Measurements from ENCODE around the gene VPS26B.
"Not testable (repeated sequence)": the region's sequence is repeated elsewhere in the genome, so short reads cannot be mapped to it uniquely, and the experiment has no call there.

VPS26B gene

GRCh38 chr11:134260983-134261382 lies 36.5 kb downstream of the VPS26B start:
- FAIRE-seq = no peak

DNA sequence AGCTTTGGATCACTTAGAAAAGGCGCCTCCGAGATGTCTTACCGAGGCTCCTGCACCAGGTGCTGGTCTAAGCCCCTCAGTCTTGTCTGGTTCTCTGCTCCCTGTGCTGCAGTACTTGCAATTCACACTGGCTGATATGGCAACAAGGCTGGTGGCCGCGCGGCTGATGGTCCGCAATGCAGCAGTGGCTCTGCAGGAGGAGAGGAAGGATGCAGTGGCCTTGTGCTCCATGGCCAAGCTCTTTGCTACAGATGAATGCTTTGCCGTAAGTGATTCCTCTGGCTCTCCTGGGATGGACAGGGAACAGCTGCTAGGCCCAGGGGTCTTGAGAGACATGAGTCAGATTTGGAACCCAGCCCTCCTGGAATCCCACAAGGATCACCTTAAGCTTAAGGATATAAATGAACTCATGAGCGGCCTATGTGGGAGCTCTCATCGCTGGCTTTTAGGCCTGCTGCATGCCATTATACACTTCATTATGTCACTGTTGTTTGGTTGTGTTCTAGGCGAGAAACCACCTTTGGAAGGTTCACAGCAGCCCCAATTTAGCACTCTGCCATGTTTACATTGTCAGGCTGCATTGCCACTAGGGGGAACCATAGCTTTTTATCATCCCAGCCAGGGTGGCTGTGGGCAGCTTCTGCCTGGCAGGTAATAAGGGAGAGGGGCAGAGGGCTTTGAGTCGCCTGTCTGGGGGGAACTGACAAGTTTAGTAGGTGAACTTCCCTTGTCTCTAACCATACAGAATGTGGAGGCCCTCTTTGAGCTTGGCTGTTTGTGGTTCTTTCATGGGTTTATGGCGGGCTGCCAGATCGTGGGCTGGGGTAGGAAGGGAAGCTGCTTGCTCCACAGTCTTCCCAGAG lies 37.4 kb downstream of the VPS26B start:
- FAIRE-seq = no peak

GRCh38 chr11:134264966-134265764 lies 40.7 kb downstream of the VPS26B start:
- FAIRE-seq = no peak

DNA sequence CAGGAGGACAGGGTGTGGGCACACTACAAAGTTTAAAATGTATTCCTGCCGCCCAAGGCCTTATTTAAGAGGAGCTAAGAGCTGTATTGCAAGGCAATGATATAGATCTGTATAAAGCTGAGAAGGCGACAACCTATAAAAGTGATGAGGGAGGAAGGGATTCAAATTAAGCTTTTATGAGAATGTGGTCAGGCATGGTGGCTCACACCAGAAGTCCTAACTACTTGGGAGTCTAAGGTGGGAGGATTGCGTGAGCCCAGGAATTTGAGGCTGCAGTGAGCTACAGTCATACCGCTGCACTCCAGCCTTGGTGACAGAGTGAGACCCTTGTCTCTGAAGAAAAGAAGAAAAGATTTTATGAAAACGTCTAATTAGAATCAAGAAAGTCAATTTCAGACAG lies 42.0 kb downstream of the VPS26B start:
- FAIRE-seq = no peak

GRCh38 chr11:134266841-134267251 lies 42.4 kb downstream of the VPS26B start:
- no peak for FAIRE-seq

DNA sequence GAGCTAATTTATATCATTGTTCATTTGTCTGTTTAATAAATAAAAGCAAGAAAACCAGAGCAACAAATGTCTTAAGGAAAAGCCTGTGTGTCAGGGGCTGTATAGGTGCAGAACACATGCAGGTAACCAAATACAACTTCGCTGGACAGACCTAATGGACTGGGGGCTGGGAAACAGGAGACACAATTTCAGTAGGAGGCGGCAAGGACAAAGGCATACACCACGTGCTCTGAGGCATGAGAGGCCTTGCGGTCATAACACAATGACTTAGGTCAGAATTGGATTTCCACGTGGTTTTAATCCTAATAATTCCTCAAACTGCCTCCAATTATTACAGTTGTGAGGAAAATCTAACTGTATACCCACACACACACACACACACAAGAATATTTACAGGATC lies 43.0 kb downstream of the VPS26B start:
- FAIRE-seq = no peak

DNA sequence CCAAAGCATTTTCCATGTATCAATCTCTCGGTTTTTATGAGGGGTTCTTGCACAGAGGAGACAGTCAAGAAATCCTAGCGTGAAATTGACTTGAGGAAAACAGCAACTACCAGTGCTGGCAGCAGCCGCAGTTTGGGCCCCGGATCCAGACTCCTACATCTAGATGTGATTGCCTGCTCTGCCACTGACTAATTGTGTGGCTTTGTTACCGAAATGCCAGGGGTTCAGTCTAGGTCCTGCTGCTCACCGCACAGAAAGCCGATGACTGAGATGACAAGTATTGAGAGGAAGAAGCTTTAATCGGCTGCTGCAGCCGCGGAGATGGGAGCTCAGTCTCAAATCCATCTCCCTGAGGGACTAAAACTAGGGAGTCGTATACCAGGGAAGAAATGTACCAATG lies 43.5 kb downstream of the VPS26B start:
- no peak for FAIRE-seq

GRCh38 chr11:134270250-134270714 lies 45.8 kb downstream of the VPS26B start:
- no peak for FAIRE-seq

- no peak for FAIRE-seq
Measured at GRCh38 chr11:134271978-134272377, 47.5 kb downstream of the VPS26B start.

GRCh38 chr11:134272381-134273316 lies 48.2 kb downstream of the VPS26B start:
- FAIRE-seq = no peak

DNA sequence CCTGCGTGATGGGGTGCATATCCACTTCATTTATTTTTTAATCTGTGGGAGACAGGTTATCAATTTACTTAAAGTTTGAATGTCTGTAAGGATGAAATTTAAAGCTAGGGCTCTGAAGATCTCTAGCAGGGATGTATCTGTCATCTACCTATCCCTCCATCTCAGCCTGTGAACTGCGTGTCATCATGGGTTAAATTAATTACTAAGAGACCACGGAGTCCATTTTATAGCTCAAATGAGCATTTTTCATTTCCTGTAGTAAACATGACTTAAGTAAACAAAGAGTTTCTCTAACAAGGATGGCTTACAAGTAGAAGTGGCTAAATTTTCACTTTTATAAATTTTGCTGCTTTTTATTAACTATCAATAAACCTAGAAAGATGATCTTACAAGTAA lies 48.8 kb downstream of the VPS26B start:
- no peak for FAIRE-seq

GRCh38 chr11:134275188-134275533 lies 50.7 kb downstream of the VPS26B start:
- FAIRE-seq = no peak

- no peak for FAIRE-seq
Measured at GRCh38 chr11:134275534-134276395, 51.3 kb downstream of the VPS26B start, which contains the start of gene GLB1L3. TSS of gene GLB1L3 (plus strand) at chr11:134276379. CDS start at chr11:134276741, 362 bp downstream.

DNA sequence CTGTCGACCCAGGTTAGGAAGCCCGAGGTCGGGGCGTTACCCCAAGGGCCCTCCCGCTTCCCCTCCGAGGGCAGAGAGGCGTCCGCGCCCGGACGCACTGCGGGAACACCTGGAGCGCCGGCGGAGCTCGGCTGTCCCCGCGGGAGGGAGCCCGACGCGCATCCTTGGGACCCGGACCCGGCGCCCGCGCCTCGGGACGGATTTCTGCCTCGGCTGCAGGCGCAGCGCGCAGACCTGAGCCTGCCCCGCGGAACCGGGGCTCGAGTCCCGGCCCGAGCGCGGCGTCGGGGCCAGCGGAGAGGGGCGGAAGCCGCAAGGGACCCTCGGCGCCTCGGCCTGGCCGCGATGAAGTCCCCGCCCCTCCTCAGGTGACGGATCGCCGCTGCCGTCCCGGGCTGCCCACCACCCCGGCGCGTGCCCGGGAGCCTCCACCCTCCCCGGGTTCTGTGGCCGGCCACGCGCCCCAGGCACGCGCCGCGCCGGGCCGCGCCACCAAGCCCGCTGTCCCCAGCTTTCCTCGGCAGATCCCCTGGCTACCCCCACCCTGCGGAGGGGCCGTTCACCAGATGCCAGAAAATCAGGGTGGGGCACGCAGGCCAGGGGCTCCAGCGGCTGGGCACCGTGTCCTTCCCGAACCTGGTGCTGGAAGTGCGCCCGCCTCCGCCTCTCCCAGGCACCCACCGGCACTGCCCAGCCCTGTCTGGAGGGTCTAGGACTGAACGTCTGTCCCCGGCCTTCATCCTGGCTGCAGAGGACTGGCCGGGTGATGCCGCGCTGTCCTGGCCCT lies 52.1 kb downstream of the VPS26B start:
- no peak for FAIRE-seq

- no peak for FAIRE-seq
Measured at GRCh38 chr11:134277183-134278001, 52.9 kb downstream of the VPS26B start.

DNA sequence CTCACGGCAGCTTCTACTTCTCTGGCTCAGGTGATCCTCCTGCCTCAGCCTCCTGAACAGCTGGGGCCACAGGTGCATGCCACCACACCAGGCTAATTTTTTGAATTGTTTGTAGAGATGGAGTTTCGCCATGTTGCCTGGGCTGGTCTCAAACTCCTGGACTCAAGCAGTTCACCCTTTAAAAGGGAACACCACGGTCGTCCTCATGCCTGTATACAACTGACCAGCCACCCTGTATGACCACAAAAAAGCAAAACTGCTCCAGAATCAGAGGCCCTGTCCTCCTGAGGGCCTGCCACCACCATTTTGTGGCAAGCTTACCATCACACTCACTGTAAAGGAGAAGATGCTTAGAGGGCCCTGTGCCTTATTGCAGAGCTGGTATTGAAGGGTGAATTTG lies 53.9 kb downstream of the VPS26B start:
- FAIRE-seq = no peak

GRCh38 chr11:134281635-134282034 lies 57.2 kb downstream of the VPS26B start:
- not testable (repeated sequence) for FAIRE-seq

DNA sequence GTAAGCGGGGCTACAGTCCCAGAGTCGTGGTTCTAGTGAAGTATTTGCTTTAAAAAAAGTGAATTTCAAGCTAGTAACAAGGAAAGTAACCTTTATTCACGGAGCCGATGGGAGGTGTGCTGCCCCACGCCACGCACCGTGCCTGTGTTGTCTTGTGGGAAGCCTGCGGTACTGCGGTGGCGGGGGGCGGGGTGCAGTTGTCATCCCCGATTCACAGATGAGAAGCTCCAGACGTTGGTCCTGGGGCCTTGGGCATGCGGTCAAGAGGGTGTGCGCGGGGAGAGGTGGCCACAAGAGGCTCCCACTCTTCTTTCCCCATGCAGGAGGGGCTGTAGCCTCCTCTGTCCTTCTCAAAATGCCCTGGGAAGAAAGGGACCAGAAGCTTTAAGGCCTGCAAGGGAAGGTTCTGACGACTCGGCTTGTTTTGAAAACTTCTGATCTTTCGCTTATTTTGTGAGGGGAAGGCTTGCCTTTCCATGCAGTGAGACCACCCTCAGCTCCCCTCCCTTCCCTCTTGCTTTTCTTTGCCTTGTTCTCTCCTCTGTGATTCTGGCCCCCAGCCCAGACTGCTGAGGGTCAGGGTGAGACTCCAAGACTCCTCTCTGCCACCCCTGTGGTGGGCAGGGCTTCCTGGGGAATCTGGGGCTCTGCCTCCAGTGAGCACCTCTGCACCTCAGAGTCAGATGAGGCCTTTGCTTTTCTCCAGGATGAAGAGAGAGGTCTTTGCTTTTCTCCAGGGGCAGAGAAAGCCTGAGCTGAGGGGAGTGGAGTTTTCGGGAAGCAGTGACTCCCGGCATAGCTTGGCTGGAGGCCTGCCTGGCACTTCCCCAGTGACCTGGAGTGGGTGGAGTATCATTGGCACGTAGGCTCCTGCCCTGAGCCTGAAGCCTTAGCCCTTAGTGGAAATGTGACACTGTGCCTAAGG lies 57.9 kb downstream of the VPS26B start:
- FAIRE-seq = no peak
